NK-92 (cell line): Measurements from ENCODE around the gene SAMD4A.

Experiments
- DNase-seq: peaks from one replicate; lab custom pipeline; 2025; ENCODE audit not compliant: unreplicated experiment; lab: John Stamatoyannopoulos, UW

SAMD4A gene

DNA sequence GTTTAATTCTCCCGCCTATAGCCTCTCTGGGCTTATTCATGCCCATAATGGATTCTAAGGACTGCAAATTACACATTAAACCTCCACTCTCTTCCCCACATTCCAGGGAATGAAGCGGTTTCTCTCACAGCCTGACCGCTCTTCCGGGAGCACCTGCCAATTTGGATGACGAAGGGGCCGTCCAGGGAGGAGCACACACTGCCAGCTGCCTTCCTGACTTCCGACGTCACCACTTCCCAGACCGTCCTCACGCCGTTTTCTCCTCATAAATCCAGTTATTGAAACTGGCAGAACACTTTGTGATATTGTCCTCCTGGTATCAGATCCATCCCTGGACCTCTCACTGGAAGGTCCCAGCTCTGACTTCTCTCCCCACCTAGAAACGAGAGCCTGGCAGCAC is 248.1 kb downstream of the SAMD4A start:
- no peak for DNase-seq

DNA sequence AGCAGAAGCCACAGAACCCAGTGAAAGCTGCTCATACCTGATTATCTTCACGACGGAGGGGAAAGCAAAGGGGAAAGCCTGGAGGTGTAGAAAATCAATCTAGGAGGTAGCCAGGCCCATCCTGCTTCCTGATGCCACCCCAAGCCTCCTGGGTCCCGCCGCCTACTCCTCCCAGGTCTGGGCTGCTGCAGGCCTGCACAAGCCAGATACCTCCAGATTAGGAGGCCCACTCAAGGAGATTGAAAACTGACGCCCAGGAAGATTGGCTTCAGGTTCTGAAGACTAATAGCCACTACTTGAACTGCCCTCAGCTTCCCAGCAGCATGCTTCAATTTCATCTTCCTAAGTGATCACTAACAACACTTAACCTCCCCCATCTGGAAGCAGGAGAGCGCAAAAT is 248.6 kb downstream of the SAMD4A start:
- no peak for DNase-seq

DNA sequence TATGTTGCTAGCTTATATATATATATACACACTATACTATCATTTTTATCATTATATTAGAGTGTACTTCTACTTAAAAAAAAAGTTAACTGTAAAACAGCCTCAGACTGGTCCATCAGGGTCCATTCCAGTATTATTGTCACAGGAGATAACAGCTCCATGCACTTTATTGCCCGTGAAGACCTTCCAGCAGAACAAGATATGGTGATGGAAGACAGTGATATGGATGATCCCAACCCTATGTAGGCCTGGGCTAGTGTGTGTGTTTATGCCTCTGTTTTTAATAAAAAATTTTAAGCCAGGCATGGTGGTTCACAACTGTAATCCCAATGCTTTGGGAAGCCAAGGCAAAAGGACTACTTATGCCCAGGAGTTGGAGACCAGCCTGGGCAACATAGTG is 249.5 kb downstream of the SAMD4A start:
- no peak for DNase-seq

DNA sequence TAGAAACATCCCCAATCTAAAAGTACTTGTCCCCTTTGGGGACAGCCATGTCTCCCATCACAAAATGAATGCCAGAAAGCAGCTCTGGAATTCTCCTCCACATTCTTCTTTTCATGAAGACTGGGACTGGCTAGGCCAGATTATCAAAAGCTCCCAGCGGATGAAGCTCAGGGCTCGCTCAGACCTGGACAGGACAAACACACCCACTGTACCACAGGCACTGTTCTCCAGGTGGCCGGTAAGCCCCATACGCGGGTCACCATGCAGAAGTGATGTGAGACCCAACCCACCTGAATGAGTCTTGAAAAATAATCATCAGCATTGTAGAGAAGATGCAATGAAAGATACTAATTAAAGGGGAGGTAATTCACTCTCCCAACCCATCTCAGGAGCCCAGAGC is 250.6 kb downstream of the SAMD4A start:
- no peak for DNase-seq

DNA sequence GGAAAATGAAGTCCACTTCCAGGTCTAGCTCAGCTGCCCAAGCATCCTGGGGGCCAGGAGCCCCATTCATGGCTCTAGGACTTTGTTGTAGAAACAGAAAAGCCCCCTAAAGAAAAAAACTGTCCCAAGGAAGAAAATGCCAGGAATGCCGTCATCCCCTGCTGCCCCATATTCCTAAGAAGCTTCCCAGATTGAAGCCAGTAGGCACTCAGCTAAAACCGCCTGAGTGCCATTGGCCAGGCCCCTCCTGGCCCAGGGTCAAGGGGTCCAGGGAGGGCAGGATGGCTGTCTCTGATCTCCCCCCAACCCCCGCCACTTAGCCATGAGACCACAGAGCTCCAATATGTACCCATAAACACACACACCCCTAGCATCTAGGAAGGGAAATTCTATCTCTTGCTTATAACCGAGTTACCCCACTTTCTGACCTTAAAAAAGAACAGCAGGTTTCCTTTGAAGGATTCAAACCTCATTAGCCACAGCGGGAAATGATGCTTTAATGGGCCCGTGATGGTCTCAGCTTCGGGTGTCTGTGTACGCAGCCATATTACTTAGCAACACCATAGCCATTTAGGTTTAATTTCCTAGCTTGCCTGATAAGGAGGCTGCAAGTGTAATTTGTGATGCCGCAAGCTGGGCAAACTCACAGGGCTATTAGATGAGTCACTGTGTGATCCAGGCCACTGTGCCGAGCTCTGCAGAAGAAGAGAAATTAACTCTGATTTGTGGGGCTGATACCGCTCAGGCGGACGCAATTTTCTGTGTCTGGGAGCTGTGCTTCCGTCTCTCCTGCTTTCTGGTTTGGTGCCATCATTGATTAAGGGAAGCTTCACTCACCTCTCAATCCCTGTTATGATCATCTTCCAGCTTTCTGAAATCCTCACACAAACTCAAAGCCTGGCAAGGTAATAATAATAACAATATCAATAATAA is 251.5 kb downstream of the SAMD4A start:
- DNase-seq, result no peak

DNA sequence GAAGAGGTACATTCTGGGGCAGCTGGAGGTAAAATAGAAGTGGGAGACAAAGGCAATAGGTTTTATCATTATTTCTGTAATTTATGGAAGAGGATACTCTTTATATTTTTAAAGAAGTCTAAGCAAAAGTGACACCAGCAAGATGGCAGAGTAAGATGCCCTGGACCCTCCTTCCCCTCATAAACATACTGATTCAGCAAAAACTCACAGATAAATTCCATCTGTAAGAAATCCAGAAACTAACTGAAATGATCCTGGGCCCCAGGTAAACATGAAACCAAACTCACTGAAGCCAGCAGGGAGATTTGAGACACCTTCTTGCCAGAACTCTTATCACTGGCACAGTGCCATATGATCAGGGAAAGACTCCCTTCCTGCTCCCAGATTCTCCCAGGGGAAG is 255.8 kb downstream of the SAMD4A start:
- no peak for DNase-seq

DNA sequence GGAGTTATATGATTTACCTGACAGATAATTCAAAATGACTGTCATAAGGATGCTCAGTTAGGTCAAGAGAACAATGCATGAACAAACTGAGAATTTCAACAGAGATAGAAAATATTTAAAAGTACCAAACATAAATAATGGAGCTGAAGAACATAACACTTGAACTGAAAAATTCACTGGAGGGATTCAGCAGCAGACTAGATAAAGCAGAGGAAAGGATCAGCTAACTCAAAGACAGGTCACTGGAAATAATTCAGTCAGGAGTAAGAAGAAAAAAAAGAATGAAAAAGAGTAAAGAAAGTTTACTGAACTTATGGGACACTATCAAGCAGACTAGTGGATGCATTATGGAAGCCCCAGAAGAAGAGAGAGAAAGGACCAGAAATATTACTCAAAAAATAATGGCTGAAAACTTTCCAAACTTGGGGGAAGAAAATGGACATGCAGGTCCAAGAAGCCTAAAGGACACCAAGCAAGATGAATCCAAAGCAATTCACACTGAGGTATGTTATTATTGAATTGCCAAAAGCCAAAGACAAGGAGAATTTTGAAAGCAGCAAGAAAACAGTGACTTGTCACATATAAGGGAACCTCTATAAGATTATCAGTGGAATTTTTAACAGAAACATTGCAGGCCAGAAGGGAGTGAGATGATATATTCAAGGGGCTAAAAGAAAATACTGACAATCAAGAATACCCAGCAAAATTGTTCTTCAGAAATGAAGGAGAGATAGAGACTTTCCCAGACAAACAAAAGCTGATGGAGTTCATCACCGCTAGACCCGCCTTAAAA is 257.0 kb downstream of the SAMD4A start:
- DNase-seq, result no peak

DNA sequence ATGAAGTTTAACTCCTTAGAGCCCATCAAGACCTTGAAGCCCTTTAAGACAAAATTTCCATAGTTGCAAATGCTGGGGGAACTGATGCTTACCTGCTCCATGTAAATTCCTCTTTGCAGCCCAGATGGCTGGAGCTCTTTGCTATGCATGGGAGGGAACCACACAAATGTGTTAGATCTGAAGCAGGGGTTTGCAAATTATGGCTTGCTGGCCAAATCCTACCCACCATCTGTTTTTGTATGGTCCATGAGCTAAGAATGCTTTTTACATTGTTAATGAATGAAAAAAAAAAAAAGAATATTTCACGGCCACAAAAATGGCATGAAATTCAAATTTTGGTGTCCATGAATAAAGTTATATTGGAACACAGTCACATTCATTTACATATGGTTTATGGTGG is 261.1 kb downstream of the SAMD4A start:
- no peak for DNase-seq

DNA sequence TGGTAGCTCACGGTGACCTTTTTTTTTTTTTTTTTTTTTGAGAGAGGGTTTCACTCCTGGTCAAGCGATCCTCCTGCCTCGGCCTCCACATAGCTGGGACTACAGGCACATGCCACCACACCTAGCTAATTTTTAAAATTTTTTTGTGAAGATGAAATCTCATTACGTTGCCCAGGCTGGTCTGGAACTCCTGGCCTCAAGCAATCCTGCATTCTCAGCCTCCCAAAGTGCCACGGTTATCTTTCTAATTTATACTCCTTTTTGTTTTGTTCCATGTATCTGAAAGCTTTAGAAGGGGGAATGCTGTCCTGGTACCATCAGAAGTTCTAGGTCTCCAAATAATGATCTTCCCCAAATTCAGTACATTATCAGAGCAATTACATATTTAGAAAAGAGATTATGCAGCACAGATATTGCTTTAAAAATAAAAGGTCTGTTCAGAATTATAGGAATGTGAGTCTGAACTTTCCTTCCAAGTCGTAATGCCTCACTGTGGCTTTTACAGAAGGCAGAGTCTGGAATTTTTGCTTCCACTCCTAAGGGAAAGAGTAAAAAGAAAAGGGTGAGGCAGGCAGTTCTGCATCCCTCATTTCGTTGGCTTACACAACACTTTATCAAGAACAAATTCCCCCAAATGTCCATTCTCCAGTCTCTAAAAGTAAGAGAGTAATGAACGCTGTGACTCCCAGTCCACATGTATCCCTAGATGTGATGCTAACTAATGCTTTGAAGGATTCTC is 262.7 kb downstream of the SAMD4A start:
- DNase-seq, result no peak

DNA sequence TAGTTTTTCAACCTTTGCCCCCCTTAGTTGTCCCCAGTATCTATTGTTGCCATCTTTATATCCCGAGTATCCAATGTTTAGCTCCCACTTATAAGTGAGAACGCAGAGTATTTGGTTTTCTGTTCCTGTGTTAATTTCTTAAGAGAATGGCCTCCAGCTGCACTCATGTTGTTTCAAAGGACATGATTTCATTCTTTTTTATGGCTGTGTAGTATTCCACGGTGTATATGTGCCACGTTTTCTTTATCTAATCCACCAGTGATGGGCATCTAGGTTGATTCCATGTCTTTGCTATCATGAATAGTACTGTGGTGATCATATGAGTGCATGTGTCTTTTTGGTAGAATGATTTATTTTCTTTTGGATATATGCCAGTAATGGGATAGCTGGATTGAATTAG is 263.7 kb downstream of the SAMD4A start:
- DNase-seq, result no peak

DNA sequence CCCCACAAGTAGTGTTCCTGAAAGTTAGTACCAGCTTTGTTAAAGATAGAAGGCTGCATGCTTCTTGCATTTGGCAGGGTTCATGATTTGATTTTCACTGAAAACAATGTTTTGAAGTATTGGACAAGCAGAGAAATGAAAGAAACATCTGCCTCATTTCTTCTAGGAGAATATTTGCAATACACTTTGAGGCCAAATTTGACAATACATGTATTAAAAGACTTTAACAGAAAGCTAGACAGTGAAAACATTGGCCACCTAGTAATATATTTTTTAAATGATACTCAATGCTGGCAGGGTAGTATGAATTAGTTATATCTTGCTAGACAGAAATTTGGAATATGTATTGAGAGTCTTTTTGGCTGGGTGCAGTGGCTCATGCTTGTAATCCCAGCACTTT is 267.2 kb downstream of the SAMD4A start:
- DNase-seq, result no peak

DNA sequence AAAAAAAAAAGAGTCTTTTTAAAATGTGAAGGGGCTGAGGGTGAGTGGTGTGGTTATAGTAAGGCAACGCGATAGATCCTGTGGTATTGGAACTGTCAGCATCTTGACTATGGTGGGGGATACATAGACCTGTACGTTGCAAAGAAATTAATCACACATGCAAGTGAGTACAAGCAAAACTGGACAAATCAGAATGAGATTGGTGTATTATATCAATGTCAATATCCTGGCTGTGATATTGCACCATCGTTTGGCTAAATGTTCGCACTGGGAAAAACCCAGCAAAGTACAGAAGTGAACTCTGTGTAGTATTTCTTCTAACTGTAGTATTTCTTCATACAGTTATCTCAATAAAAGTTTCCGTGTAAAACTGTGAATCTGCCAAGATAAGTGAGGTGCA is 267.8 kb downstream of the SAMD4A start:
- DNase-seq, result no peak

DNA sequence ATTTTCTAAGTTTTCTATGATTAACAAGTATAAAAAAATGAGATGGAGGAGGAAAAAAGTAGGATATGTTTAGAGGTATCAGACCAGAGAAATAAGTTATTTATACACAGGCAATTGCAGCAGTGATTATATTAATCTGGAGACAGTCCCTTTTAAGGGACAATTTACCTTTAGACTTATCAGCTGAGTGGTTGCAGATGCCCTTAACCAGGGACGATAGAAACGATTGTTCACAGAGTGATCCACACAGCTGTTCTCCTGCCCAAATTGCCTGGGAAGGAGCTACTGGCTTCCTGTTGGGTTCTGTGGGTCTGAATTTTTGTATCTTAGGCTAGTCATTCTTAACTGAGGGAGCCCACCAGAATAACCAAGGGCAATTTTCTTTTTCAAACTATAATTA is 269.3 kb downstream of the SAMD4A start:
- DNase-seq, result no peak

DNA sequence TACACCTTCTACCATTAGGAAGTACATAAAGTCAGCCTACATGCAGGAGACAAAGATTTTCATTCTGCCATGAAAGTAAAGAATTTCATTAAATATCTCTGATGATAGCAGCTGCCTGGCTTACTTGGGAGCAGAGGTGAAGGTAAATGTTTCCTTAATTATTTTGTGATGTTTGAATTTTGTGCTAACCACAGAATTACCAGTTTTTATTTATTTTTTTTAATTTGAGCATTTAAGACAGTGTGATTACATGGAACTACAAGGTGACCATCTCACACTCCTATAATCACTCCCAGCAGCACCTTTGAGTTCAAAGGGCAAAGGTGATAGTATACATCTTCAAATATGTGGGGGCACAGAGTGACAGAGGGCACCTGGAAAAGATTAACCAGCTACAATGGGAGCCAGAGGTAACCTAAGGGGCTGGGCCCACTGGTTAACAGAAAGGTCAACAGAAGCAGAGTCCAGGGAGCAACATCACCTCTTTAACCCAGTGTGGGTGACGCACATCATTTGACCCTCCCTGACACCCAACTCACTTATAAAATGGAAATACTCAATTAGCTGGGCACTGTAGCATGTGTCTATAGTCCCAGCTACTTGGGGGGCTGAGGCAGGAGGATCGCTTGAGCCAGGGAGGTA is 270.7 kb downstream of the SAMD4A start:
- DNase-seq, result no peak

DNA sequence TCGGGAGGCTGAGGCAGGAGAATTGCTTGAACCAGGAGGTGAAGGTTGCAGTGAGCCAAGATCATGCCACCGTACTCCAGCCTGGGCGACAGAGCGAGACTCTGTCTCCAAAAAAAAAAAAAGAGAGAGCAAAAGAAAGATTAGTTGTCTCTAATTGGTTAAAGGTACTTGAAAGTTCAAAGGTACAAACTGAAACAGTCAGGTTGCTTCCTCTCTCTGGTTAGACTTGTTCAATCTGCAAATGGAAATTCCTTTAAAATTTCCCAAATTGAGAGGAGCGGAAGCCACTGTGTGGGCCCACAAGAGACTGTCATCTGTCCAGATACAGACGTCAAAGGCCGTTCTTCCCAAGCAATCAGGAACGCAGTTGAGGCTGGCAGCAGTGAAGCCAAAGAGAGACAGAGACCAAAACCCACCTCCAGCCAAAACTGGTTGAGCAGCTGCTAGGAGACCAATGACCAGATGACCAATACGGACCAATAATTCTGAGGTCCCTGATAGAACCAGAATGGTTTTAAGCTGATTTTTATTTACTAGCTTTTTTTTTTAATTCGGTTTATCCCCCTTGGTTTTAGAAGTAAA is 272.1 kb downstream of the SAMD4A start:
- DNase-seq, result no peak

DNA sequence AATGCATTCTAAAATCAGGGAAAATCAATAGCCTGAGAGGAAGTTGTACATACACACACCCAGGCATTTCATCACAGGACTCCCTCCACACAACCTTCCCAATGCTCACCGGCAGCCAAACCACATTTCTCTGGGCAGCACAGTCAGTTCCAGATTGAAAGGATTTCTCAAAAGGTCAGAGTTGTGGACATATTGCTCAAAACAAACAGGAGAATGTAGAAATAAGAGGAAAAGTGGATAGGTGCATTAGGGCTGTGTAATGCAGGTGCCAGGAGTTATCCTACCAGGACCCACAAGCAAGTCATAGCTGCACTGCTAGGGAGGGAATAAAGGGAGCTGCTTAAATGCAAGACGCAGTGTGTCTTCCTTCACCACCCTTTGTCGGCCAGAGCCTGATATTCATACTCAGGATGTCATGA is 272.8 kb downstream of the SAMD4A start:
- DNase-seq, result no peak

DNA sequence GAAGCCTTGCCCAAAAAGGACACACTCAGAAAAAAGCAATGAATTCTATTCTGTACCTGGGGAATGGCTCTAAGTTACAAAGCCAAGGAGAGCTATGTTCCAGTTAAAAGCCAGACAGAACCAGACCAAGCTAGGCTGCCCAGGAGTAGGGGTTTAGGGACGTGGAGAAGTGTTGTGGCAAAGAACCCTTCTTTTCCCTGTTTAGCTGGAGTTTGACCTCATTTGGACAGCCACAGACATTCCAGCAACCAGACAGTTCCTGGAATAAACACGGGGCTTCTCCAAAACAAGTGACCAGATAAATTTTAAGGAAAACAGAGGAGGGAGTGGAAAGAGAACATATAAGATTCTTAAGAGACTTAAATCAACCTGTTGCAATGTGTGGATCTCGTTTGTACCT is 273.4 kb downstream of the SAMD4A start:
- no peak for DNase-seq

DNA sequence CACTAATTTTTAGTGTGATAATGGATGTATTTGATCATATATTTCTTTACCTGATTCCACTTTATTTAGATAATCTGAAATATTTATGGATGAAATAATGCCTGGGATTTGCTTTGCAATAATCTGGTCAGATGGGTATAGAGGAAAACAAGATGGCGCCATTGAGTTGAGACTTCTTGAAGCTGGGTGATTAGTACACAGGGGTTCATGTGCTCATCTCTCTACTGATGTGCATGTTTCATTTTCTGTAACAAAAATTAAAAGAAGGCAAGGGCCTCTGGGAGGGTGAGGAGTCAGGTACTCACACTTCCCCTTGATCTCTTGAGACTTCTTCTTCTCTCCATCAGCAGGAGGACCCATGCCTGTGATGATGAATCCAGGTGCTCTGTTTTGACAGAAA is 273.9 kb downstream of the SAMD4A start:
- DNase-seq, result no peak
